Hematopoietic multipotent progenitor cell treated with erythropoietin and hydrocortisone succinate and interleukin-3 and kit ligand, for 15 days (in vitro differentiated cells): ENCODE measurements around the gene FBLN5.
"Not testable (repeated sequence)": the region's sequence is repeated elsewhere in the genome, so short reads cannot be mapped to it uniquely, and the experiment has no call there.

ENCODE experiments used
- DNase-seq: peaks from one replicate; pipeline ENCODE4 v3.0.0-alpha.2; 2015; ENCODE audit warnings: low spot score

The FBLN5 gene

DNA sequence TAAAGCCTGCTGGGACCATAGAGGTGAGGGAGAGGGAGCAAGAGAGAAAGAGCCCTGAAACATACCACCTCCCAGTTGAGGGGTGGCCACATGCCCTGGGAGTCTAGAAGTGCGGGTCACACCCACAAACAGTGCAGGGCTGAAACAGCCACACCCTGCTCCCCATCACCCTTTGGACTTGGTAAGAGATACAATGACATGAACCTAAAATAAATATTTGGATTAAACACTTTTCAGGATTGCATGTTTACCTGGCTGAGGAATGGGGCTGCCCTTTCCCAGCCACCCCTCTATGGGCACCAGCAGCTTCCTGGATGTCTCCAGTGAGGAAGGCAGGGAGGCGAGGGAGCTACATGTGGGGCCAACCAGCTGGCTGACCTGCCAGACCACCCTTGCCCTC, 41.1 kb downstream of the FBLN5 start:
- no peak for DNase-seq

DNA sequence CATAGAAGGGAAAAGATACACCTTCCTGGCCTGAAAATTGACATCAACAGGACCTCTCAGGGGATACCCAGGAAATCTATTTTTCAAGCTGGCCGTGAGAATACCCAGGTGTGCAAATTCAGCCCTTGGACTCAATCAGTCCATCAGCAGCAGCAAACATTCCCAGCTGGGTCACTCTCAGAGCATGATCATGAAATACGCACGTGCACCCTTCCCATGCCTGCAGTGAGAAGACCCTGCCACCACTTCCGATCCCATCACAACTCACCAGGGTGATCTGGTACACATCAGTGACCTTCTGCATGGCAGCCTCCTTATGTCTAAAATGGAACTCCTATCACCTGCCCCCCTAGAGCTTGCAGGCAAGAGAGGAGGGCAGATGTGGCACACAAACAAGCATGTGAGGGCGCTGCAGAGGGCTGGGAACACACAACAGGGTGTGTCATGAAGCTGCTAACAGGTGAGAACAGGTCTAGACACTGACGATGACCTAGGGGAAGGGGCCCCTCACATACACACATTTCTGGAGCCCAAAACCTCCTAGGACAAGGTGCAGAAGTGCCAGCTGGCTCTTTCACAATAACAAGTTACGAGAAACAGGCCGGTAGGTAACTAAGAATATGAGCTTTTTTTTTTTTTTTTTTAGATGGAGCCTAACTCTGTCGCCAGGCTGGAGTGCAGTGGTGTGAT, 42.4 kb downstream of the FBLN5 start:
- DNase-seq: no peak

DNA sequence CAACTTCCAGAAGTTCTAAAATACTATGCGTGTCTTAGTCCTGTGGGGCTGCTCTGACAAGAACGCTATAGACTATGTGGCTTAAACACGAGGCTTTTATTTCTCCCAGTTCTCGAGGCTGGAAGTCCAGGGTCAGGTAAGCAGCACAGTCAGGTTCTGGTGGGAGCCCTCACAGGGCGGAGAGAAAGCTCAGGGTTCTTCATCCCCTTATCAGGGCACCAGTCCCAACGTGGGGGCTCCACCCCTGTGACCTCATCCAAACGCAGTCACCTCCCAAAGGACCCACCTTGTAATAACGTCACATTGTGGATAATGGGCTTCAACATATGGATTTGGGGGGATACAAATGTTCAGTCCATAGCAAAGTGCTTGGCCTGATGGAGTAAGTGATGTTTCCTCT, 43.0 kb downstream of the FBLN5 start:
- DNase-seq: no peak

DNA sequence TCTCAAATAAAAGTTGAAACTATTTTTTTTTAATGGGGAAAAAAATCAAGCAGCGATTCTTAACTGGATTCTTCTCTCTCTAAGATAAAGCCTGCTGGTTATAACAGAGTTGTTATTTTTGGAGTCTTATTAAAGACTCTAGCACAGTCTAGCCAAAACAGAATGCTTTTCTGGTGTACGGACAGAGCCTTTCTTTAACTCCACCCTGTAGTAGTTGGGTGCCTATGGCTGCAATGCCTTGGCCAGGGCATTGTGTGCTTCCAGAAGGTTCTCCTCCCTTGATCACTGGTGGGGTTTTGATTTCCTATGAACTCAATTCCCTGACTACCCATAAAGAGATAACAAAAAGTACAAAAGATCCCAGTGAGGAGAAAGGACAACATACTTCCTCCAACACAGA, 44.4 kb downstream of the FBLN5 start:
- no peak for DNase-seq

DNA sequence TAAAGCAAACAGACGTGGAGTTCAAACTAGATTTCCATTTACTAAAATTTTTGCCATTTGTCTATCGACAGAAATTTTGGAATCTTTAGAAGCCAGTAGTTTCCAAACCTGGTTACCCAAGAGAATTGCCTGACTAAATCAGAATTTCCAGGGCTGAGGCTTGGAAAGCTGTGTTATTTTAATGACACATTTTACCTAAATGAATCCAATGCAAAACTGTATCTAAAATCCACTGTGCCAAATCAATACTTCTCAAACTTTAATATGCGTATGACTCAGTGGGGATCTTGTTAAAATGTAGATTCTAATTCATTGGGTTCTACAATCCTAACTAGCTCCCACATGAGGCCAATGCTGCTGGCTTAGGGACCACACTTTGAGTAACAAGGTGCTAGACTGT, 45.2 kb downstream of the FBLN5 start:
- DNase-seq: no peak

DNA sequence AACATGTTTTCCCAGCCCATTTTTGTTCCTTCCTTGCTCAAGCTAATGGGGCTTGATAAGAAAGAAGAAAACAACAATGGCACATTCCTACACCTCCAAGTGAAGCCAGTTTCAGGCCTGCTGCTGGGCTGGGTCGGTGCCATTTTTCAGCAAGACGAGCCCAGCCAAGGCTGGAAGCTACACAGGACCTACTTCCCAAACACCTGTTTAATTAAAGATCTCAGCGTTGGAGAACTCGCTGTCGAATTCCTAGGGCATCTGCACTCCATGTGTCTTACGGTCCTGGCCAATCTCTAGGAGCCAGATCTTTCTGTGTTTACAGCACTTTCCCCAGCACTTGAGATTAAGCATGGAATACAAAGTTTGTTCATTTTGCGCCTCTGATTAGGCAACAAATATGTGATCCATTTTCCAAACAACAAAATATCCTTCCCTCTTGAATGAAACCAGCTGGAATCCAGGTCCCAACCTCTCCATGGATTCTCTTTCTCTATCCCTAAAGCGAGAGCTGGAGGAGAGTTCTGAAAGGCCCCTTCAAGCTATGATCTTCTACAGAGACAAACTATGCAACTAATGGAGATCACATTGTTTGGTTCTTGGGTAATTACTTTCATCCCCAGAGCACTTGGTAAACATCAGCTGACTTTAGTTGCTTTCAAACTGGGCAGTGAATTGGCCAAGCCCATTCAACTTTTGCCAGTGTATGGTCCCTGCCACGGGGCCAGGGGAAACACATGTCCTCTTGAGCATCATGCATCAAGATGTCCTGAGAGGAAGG, 45.9 kb downstream of the FBLN5 start:
- no peak for DNase-seq

DNA sequence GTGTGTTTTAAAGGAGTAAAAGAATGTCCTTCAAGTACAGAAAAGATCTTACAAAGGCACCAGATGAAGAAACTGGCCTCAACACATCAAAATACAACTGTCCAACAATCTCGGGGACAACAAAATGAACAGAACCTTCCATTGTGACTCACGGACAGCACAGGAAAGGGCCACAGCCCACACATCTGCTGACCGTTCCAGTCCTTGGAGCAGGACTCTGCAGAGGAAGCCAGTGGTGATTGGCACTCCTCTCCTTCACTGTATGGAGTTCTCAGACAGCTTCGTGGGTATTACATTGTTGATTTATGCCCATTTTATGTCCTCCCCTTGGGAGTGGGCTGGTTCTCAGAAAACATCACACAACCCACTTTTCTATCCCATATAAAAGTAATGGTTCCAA, 47.7 kb downstream of the FBLN5 start:
- no peak for DNase-seq

DNA sequence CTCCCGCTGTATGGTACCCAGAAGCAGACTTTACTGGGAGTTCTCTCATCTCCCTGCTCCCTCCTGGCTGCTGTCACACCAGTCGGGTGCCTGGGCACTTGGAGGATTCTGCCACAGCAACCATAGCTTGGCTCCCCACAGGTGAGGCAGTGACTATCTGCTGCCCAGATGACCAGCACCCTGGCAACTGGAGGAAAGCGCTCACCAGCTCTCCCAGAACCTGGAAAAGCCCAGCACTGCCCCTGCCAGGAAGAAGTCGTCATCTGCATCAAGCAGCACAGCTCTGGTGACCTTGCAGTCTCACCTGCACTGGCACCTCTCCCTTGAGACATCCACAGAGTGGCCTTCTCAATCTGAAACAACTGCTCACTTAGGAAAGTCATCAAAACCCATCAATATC, 48.3 kb downstream of the FBLN5 start:
- DNase-seq: no peak

DNA sequence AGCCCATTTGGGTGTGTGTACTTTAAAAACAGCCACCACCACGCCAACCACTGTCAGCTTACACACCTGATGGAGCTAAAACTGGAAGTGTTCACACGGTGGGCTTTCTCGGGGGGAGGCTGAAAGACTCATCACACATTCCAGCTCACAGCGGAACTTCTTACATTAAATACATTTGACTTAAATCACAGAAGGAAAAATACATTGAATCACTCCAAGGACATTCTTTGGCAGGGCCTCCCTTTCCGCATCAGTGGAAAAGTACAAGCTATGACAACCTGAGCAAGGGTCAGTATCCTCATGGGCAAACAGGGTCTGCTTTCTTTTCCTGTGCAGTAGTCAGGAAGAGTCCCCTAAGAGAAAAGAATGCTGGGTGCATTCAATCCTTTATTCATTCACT, 49.1 kb downstream of the FBLN5 start:
- DNase-seq: no peak

DNA sequence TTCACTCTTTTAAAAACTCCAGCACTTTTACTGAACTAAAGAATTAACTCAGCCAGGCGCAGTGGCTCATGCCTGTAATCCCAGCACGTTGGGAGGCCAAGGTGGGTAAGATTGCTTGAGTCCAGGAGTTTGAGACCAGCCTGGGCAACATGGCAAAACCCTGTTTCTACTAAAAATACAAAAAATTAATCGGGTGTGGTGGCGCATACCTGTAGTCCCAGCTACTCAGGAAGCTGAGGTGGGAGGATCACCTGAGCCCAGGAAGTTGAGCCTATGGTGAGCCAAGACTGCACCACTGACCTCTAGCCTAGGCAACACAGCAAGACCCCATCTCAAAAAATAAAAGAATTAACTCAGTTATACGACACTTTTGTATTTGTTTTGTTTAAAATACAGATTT, 49.8 kb downstream of the FBLN5 start:
- not testable (repeated sequence) for DNase-seq

DNA sequence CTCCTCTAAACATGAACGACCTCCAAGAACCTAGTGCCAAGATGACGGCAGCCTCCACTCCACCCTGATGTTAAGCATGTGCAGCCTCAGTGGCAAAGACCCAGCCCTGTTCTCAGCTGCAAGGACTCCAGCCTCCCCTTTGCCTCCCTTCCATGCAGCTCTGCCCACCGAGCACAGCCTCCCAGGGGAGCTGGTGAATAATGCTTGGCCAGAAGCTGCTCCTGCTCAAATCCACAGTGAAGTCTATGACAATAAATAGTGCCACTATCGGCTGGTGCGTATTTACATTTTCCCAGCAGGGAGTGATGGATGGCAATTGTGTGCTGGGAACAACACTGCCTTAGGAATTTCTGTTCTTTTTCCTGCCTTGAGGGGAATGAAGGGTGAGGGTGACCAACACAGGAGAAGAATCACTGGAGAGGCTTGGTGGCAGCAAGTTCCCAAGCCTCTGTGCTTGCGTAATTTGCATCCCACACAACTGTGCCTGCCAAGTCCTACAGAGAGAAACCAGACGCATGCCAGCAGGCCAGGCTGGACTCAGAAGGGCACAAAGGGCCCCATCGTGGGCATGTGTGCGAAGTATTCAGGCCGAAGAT, 50.3 kb downstream of the FBLN5 start:
- no peak for DNase-seq

DNA sequence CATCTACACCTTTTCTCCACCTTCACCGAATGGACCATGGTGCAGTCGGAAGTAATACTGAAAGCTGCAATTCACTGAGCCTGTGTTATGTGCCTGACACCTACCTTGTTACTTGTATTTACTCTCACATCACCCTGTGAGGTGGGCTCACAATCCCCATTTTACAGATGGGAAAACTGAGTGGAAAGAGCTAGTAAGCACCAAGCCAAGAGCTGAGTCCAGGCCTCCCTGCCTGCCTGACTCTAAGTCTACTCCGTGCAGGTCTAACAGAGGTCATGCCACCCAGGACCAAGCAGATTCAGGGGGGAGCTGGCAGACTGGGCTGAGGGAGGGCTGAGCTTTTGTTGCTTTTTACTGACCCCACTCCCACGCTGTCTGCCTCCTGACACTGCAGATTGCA, 51.1 kb downstream of the FBLN5 start:
- no peak for DNase-seq

DNA sequence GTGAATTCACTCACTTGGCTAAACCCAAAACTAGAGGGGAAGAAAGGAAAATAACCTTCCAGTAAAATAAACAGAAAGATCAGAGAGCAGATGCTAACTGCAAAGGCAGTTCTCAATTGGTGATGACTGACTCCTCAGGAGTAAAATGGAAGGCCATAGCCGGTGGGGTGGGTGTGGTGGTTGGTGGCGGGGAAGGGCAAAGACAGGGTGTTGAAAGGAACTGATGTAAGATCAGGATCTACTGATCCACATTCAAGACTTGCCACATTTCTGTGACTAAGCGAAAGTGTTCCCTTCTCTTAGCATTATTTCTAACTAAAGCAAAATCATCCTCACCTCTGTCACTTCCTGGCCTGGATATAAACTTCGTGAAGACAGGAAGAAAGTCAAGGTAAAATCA, 53.8 kb downstream of the FBLN5 start:
- DNase-seq: no peak

DNA sequence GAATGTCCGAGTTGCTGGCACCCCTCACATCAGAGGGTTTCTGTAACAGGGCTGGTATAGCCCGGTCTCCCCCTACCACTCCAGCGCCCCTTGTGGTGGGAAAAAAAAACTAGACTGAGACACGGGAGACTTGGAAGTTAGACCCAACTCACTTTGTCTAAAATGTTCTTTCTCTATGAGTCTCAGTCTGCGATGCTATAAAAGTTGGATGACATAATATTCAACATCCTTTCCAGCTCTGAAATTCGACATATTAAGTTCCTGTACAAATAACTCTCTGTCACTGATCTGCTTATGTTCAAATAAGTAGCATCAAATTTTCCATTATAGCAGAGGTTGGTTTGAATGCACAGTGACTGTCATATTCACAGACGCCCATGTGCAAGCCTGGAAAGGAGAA, 54.5 kb downstream of the FBLN5 start:
- DNase-seq: peak; percentile 7

DNA sequence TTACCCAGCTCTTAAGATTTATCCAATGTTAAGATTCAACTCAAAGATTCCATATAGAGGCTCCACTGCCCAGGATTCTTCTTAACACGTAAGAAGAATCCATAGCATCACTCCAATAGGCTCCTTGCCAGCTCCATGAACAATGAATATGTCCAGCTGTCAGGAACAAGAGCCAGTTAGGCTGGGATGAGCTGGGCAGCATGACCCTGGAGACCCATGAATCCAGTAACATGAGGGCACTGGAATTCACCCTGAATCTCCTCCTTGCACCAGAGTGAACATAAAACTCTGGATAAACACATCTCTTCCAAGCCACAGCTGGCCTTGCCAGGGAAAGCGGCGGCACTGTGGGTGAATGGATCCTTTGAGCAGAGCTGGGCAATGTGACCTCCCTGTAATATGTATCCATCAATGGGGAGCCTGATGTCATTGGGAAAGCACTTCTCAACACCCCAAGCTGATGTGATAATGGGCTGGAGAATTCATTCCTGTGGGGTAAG, 55.7 kb downstream of the FBLN5 start:
- DNase-seq: no peak

DNA sequence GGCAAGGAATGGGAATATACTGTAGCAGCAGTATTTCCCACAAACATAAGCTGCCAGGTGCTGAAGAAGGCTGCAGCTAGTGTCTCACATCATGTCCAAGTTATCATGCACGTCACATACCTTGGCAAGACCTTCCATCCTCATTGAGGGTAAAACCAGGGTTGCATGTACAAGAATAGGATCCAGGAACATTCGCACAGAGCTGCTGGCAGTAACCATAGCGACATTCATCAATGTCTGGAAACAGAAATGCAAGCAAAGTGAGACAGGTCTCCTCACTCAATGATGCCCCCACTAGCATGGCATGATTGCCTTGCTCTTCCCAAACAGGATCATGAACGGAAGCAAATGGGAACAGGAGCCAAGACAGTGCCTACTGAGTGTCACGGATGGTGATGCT, 56.4 kb downstream of the FBLN5 start:
- no peak for DNase-seq

DNA sequence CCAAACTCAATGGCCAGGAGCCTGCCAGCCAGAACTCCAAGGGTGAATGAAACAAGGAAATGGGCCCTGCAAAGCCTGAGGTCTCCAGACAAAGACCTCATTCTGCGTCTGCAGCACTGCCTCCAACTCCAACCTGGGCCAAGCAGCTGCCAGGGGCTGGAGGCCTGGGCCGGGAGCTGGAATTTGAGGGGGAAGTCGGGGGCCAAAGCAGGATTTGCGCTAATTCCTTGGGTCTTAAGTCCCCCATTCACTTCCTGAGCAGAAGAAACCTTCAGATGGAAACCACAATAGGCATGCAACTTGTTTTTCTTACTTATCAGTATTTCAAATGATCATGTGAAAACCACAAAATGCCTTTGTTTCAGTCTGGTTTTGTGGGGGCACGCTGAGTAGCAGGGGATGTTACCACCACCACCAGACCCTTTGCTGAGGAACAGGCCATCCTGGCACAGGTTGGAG, 57.2 kb downstream of the FBLN5 start:
- DNase-seq: no peak

DNA sequence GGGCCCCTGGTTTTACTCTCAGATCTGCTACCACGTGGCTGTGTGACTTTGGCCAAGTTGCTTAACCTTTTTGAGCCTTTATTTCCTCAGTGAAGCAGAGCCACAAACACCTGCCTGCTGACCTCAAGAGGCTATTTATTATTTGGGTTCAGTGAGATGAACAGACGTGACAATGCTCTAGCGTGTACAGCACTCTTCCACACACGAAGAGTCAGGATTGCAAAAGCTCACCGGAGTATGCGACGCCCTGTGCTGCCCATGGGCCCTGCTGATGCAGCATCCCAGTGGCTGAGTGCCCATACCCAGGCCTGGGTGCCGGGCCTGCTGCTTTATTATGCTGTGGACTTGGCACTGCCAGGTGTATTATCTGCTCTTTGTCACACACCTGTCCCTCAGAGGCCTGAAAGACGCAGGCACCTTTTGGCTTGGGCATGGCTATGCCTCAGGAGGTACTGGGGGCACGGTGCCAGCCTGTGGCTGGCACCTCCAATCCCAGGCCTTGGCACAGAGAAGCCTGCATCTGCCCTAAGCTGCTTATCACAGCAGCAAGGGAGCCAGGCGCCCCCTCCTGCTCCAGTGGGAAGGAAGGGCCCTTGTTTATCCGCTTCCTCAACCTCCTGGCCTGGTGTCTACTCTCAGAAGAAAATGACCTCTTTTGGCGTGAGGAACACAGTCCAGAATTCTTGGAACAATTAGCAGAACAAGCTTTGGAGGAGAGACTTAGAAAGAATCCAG, 57.9 kb downstream of the FBLN5 start:
- DNase-seq: no peak

DNA sequence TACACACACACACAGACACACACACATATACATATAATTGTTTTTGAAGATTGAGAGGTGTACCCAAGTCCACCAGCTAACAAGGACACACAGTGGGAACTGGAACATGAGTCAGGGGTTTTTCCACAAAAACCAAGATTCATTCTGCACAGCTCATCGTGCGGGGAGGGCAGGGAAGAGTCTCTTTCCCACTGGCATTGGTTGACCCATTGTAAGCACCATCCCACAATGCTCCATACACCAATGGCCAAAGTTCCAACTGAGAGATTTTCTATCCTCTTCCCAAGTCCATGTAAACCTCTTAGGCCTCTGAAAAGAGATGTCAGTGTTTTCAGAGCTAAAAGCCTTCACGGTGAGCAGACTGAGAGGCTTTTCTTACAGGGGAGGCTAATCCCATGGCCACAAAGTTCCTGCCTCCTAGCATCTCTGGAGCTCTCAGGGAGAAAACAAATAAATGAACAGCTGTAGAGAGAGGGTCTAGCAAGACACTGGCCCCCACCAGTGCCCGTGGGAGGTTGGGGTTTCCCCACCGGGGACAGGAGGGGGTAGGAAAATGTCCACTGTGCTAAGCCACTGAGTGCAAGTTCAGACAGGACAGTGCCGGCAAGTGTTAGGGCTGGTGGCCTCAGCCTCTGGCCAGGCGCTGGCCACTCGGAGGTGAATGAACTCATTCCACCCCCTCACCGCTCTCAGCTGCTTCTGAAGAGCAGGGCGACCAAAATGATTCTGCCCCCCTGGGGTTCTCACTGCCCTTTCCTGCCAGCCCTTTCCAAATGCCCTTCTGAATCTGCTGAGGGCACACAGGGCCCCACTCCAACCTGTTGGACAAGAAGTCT, 58.6 kb downstream of the FBLN5 start:
- DNase-seq: no peak

DNA sequence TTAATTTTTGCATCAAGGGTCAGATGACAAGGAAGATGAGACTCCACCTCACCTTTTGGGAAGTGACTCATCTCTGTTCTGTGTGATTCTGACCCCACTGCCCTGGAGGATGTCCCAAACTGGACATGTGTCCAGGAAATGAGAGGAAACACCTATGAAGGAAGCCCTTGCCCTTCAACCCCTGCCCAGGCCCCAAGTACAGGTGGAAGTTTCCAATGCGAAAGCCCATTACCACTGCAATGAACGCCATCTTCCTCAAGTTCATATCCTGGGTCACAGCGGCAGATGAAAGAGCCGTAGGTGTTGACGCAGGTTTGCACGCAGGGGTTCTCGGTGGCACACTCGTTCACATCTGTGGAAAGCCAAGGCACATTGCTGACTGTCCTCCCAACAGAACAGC, 60.5 kb downstream of the FBLN5 start:
- DNase-seq: no peak

DNA sequence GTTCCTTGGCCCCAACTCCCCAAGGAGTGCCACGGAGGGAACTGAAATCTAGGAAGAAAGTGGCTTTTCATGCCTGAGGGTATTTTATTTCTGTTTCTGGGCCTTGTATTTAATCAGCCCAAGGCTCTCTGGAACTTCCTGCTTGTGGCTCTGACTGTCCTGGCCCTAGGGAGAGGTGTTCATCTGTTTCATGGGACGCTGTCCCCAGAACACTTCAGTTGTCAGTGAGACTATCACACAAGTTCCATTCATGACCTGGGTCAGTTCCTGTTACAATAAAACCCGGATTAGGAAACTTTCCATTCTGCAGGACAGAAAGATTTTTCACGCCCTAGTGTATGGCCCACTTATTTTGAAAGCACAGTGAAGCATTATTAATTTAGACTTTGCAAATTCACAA, 61.7 kb downstream of the FBLN5 start:
- DNase-seq: no peak
